Islet of Langerhans (tissue), 1 donor: ENCODE measurements around the gene AJM1.
"Not testable (repeated sequence)": the region's sequence is repeated elsewhere in the genome, so short reads cannot be mapped to it uniquely, and the experiment has no call there.

ENCODE experiments used
- FAIRE-seq: peaks from one replicate; lab custom pipeline; 2011; peaks lifted over from hg19 to GRCh38; lab: Jason Lieb, UNC

The AJM1 gene

DNA sequence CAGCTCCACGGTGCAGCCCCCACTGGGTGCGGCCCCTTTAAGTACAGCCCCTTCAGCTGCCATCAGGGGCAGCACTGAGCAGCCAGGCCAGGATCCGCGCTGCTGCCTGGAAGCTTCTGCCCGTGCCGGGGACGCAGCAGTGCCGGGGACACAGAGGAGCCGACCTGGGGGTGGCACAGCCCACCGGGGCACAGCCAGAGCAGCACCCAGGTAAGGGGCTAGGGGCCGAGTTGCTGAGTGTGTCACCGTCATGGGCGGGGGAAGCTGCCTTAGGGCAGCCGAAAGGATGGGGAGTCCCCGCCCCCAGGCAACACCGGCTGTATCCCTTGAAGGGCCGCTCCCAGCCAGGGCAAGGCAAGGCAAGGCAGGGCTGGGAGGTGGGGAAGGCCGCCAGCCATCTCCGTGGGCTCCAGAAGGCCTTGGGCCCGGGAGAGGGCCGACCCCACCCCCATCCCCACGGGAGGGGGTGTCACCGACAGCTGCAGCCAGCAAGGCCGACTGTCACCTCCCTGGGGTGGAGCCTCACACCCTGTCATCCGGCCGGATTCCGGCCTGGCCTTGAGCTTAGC is at the start of gene AJM1:
TSS of gene AJM1 (plus strand) at position 99 of the 569 bp plus-strand sequence. CDS start 1,937 bp downstream, outside the sequence.
- FAIRE-seq: not testable (repeated sequence)

- FAIRE-seq: no peak
Observed at GRCh38 chr9:136793086-136793946, 49.0 kb upstream of the AJM1 start.

GRCh38 chr9:136794281-136794999 is 47.8 kb upstream of the AJM1 start:
- FAIRE-seq: no peak

DNA sequence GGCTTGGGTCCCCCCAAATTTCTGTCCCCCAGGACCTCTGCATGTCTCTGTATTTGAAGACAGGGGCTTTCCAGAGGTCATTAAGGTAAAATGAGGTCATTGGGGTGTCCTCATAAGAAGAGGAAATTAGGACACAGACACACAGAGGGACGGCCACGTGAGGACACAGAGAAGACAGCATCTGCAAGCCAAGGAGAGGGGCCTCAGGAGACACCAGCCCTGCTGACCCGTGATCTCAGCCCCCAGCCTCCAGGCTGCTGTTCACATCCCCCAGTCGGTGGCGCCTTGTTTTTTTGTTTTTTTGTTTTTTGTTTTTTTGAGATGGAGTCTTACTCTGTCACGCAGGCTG is 47.3 kb upstream of the AJM1 start:
- no peak for FAIRE-seq

- no peak for FAIRE-seq
Observed at GRCh38 chr9:136796238-136796774, 46.0 kb upstream of the AJM1 start, which contains the start of gene CCDC183. TSS of gene CCDC183 (plus strand) at chr9:136796338. CDS start at chr9:136796398, 60 bp downstream.

GRCh38 chr9:136796775-136797347 is 45.4 kb upstream of the AJM1 start:
- FAIRE-seq: not testable (repeated sequence)

DNA sequence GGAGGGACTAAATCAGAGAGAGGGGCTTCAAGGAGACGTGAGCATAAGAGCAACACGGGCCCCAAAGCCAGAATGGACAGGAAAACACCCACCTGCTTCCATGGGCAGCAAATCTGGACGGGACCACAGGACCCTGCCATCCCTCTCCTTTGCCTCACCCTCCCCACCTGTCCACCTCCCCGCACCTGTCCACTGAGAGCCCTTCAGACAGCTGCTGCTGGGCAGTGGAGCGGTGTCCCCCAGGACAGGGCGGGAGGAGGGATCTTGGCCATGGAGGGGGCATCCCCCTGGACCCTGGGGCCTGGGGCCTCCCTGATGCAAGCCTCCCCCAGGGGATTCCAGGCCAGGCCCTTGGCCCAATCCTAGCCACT is 43.6 kb upstream of the AJM1 start:
- no peak for FAIRE-seq

DNA sequence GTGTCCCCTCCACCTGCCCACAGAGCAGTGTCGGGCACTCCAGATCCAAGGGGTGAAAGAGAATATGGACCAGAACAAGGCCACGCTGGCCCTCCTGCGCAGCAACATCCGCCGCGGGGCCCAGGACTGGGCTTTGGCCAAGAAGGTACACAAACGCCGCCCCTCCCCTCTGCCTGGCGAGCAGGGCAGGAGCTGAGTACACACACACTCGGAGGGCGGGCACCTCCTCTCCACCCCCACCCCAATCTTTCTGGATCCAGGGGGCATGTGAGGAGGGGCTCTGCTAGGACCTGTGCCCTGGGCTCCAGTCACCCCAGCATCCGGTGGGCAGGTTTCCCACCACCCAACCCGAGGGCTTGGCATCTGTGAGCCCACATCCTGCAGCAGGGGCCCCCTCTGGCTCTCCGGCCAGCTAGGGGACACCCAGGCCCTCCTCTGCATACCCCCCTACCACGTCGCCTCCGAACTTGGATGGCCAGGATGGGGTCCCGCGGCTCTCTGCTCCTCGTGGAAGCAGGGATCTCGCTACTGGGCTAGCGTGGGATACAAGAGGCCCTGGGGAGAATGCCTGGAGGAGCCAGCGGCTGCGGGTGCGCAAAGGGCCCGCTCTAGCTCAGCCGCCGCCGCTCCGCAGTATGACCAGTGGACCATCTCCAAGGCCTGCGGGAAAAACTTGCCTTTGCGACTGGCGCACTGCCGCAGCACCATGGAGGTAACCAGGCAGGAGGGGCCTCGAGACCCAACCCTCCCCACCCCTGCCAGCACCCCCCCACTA is 43.0 kb upstream of the AJM1 start:
- FAIRE-seq: no peak

GRCh38 chr9:136799854-136800657 is 42.2 kb upstream of the AJM1 start:
- no peak for FAIRE-seq

DNA sequence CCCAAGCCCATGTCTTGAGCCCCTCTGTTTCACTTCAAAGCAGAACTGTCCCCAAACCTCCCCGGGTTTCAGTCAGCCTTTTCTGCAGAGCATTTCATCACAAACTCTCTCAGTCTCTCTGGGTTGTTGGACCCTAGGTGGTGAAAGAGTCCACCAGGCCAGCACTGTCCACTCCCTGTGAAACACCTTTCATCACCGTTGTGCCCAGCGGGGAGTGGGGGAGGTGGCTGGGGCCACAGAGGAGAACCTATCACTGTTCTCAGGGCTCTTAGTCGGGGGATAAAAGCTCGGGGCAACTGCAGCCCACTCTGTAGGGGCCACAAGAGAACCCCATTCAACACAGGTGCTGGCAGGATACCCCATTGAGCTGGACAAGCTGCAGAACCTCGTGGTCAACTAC is 40.0 kb upstream of the AJM1 start:
- FAIRE-seq: no peak

DNA sequence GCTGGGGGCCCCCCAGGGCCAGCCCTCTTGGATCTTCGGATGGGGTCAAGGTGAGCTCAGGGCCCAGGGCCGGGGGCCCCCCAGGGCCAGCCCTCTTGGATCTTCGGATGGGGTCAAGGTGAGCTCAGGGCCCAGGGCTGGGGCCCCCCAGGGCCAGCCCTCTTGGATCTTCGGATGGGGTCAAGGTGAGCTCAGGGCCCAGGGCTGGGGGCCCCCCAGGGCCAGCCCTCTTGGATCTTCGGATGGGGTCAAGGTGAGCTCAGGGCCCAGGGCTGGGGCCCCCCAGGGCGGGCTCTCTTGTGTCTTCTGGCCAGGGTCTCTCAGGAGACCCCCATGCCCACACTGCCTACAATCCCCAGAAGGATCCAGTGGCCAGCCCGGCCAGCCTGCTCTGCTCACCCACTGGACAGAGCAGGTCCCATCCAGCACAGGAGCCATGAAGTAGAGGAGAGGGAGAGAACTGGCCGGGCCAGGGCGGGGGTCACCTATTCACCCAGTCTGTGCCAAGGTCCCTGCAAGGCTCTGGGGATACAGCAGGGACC is 39.2 kb upstream of the AJM1 start:
- FAIRE-seq: not testable (repeated sequence)

GRCh38 chr9:136803551-136804508 is 38.4 kb upstream of the AJM1 start:
- no peak for FAIRE-seq

GRCh38 chr9:136804509-136805206 is 37.6 kb upstream of the AJM1 start:
- no peak for FAIRE-seq

- no peak for FAIRE-seq
Observed at GRCh38 chr9:136805207-136805740, 37.0 kb upstream of the AJM1 start.

GRCh38 chr9:136806067-136806466 is 36.2 kb upstream of the AJM1 start:
- no peak for FAIRE-seq

DNA sequence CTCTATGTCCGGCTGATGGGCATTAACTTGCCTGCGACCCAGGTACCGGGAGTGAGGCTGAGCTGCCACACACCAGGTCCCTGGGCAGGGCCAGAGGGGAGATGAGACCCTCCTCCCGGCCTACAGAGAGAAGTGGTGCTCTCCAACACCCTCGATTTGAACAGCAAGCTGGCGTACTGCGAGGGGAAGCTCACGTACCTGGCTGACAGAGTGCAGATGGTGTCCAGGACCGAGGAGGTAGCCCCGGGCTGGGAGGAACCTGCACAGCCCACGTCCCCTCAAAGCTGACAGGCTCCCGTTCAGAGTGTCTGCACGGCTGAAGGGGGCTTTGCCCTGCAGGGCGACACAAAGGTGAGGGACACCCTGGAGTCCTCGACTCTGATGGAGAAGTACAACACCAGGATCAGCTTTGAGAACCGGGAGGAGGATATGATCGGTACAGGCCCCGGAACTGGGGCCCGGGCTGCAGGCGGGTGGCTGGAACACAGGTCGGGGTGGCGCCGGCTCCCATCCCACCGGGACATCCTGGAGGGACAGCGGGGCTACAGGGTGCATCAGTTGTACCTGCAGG is 35.6 kb upstream of the AJM1 start:
- FAIRE-seq: no peak

DNA sequence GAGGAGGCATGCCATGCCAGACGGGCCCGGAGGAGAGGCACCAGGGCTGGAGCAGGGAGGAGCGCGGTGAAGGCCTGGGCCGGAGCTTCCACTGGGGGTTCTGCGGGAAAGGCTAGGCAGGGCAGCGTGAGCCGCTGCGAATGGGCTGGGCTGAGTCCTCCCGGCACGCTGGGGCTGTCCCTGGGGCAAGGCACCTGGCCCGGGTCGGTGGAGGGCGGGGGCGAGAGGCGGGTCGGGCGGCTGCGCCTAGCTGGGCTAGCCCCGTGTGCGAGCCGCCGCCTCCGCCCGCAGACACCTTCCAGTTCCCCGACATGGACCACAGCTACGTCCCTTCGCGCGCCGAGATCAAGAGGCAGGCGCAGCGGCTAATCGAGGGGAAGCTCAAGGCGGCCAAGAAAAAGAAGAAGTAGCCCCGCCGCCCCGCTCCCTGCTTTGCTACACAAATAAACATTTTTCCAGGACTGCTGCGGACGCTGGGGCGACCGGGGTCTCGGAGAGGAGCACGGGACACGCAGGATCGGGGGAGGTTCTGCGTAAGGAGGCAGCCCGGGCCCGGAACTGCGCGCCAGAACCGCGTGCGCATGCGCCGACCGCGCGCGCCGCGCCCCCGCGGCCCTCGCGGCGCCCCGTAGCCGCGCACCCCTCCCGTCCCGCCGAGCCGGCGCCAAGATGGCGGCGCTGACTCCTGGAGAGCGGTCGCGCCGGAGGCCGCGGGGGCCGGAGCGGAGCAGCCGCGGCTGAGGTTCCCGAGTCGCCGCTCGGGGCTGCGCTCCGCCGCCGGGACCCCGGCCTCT is 34.8 kb upstream of the AJM1 start, which contains the start of gene RABL6:
TSS of gene RABL6 (plus strand) at position 668 of the 794 bp plus-strand sequence. CDS start 249 bp downstream, outside the sequence.
- FAIRE-seq: no peak
